Lower leg skin (tissue), 4 donors: ENCODE data around the gene MAGEH1. TPM values are rescaled to one million over a fixed set of nuclear protein-coding genes. Genes with fewer than 3 reads are reported as not detected.

Experiments used
- DNase-seq, 2 donors: peaks; one replicate each; pipeline ENCODE4 v3.0.0-alpha.2; 2019; ENCODE audit warnings: low spot score in 2 of 2
- H3K4me3 ChIP-seq: fragments of 200-600 bp; sonication (generic); 2 replicates; pipeline ENCODE4 v1.5.1; 2017; ENCODE audit warnings: mild to moderate bottlenecking, low read depth; ENCODE audit not compliant: poor library complexity, severe bottlenecking
- POLR2A ChIP-seq, 2 donors: fragments of 450-650 bp; IDR thresholded peaks; one replicate each; pipeline ENCODE4 v1.6.1; 2016 to 2017; ENCODE audit warnings: antibody characterized with exemption in 2 of 2, mild to moderate bottlenecking in 1 of 2, moderate library complexity in 1 of 2
- WGBS, 2 donors: methylation state at CpG; one replicate each; pipeline ENCODE4 v1.1.5; 2018; 5-methylcytosine and 5-hydroxymethylcytosine counted together
- intact Hi-C: fragments of 100-400 bp; cut with DNase I; formaldehyde crosslinking; loops from one replicate; pipeline ENCODE4 v1.15.0; 2023; ENCODE audit warnings: low total_unique reads
- total RNA-seq, 4 donors: library from RNA; depleted of rRNA; stranded (reverse); fragments of >200 nt; gene quantifications; one replicate each; pipeline ENCODE4 v1.1.0, GENCODE V29; 2016
- TF ChIP-seq, protein P1 (sequence below), 3 donors: fragments of 450-650 bp; IDR thresholded peaks; one replicate each; pipeline ENCODE4 v1.5.1; 2016; ENCODE audit warnings: antibody characterized with exemption in 3 of 3, mild to moderate bottlenecking in 3 of 3, moderate library complexity in 2 of 3

Gene MAGEH1
- total RNA-seq, 4 donors from 2014 or later: 10.3 to 15.7 (median 11.7) TPM

- intact Hi-C loops: no loop called here
- no peak for TF ChIP-seq POLR2A (IDR thresholded peaks at IDR 0.05)
- TF ChIP-seq, protein P1, sequence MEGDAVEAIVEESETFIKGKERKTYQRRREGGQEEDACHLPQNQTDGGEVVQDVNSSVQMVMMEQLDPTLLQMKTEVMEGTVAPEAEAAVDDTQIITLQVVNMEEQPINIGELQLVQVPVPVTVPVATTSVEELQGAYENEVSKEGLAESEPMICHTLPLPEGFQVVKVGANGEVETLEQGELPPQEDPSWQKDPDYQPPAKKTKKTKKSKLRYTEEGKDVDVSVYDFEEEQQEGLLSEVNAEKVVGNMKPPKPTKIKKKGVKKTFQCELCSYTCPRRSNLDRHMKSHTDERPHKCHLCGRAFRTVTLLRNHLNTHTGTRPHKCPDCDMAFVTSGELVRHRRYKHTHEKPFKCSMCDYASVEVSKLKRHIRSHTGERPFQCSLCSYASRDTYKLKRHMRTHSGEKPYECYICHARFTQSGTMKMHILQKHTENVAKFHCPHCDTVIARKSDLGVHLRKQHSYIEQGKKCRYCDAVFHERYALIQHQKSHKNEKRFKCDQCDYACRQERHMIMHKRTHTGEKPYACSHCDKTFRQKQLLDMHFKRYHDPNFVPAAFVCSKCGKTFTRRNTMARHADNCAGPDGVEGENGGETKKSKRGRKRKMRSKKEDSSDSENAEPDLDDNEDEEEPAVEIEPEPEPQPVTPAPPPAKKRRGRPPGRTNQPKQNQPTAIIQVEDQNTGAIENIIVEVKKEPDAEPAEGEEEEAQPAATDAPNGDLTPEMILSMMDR (IDR thresholded peaks at IDR 0.05): no peak
- H3K4me3 ChIP-seq: no peak overlapping the region
- peak in 1 of 2 donors; percentile 4 for DNase-seq
Measured at GRCh38 chrX:55484948-55485347, 33.0 kb downstream of the MAGEH1 start.

GRCh38 chrX:55486736-55487135 lies 34.8 kb downstream of the MAGEH1 start:
- TF ChIP-seq, protein P1 (IDR thresholded peaks at IDR 0.05): no peak
- no peak for TF ChIP-seq POLR2A (IDR thresholded peaks at IDR 0.05)
- 65 to 68% methylated on average over 3 of the region's 3 CpGs for WGBS, 2 donors
- intact Hi-C loops: no loop called here
- H3K4me3 ChIP-seq: no peak overlapping the region
- peak in 1 of 2 donors; percentile 4 for DNase-seq

DNA sequence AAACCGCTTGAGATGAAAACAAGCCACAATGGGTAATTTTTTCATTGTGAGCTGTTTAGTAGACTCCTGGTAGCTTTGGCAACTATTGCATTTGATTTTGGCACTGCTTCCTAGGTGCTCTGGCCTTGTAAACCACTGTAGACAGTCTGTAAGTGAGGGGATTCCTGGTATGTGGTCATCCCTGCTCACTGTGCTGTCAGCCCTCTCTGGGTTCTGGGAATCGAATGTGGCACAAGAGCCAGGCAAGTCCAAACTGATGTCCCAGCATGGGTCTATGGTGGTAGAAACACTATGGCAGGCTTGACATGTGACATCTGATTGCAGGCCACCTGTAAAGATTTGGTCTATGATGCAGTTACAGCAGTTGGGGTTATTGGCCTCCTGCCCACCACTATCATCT lies 35.2 kb downstream of the MAGEH1 start:
- DNase-seq: peak in 1 of 2 donors; percentile 65
- TF ChIP-seq POLR2A (IDR thresholded peaks at IDR 0.05): no peak
- TF ChIP-seq, protein P1 (IDR thresholded peaks at IDR 0.05): no peak
- intact Hi-C loops: no loop called here
- H3K4me3 ChIP-seq: no peak overlapping the region
- WGBS, 2 donors: 72 to 85% methylated on average over 2 of the region's 2 CpGs

- WGBS, 2 donors: 5 to 48% methylated on average over 5 to 16 of the region's 23 CpGs
- no peak overlapping the region for H3K4me3 ChIP-seq
- intact Hi-C loops: no loop called here
- TF ChIP-seq, protein P1 (IDR thresholded peaks at IDR 0.05): no peak
- TF ChIP-seq POLR2A (IDR thresholded peaks at IDR 0.05): no peak
- DNase-seq: no peak
Measured at GRCh38 chrX:55488006-55488592, 36.2 kb downstream of the MAGEH1 start.

- WGBS, 2 donors: 0 to 47% methylated on average over 13 to 54 of the region's 54 CpGs
- DNase-seq: peak; percentile 60 to 89
- intact Hi-C loops: no loop called here
- peak overlapping the region; percentile 70 for H3K4me3 ChIP-seq
- TF ChIP-seq, protein P1 (IDR thresholded peaks at IDR 0.05): no peak
- no peak for TF ChIP-seq POLR2A (IDR thresholded peaks at IDR 0.05)
Measured at GRCh38 chrX:55488593-55489313, 36.8 kb downstream of the MAGEH1 start.
